ENCODE measurements around the gene CFHR1.

Gene CFHR1

DNA sequence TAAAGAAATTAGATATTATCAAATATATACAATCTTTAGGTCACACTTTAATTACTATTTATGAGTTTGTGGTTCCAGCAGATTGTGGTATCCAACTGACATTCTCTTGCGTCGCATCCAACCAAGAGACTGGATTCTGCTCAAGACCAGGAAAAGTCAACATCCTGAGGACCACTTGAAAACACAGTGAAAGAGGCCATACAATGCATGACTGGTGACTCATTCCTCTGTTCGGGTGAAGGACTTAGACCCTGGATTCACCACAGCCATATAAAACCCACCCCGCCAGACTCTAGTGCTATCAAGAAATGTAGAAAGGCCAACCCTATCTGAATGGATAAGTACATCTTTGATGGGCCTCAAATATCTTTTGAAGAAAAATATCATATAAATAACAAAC, 53.9 kb downstream of the CFHR1 start:
- no peak overlapping the region for H3K4me3 ChIP-seq (ENCODE audit: low read length)
- H3K79me2 ChIP-seq (ENCODE audit: low read length), result no peaks in the 10 kb centered on the region
- H3K36me3 ChIP-seq (replicated peaks; ENCODE audit: low read depth, low read length), result no peaks in the 10 kb centered on the region
- H4K20me1 ChIP-seq (ENCODE audit: insufficient read depth, low read length), result no peaks in the 10 kb centered on the region
- no peaks in the 10 kb centered on the region for H3K9me3 ChIP-seq (ENCODE audit: insufficient read depth, low read length)
- TF ChIP-seq, protein P1, sequence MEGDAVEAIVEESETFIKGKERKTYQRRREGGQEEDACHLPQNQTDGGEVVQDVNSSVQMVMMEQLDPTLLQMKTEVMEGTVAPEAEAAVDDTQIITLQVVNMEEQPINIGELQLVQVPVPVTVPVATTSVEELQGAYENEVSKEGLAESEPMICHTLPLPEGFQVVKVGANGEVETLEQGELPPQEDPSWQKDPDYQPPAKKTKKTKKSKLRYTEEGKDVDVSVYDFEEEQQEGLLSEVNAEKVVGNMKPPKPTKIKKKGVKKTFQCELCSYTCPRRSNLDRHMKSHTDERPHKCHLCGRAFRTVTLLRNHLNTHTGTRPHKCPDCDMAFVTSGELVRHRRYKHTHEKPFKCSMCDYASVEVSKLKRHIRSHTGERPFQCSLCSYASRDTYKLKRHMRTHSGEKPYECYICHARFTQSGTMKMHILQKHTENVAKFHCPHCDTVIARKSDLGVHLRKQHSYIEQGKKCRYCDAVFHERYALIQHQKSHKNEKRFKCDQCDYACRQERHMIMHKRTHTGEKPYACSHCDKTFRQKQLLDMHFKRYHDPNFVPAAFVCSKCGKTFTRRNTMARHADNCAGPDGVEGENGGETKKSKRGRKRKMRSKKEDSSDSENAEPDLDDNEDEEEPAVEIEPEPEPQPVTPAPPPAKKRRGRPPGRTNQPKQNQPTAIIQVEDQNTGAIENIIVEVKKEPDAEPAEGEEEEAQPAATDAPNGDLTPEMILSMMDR (IDR thresholded peaks at IDR 0.05; ENCODE audit: low read depth, low read length), result no peak
- TF ChIP-seq EZH2phosphoT487 (IDR thresholded peaks at IDR 0.05; ENCODE audit: low read depth), result no peak
- H3K4me1 ChIP-seq (ENCODE audit: low read length), result no peaks in the 10 kb centered on the region
- H3K27me3 ChIP-seq (ENCODE audit: low read depth, low read length), result no peaks in the 10 kb centered on the region
- no peak overlapping the region for H2AFZ ChIP-seq (ENCODE audit: low read depth, low read length)
- H3K27ac ChIP-seq (ENCODE audit: low read length), result no peak overlapping the region
- no peak overlapping the region for H3K4me2 ChIP-seq (ENCODE audit: low read length)
- H3K9ac ChIP-seq (ENCODE audit: low read length), result no peak overlapping the region

DNA sequence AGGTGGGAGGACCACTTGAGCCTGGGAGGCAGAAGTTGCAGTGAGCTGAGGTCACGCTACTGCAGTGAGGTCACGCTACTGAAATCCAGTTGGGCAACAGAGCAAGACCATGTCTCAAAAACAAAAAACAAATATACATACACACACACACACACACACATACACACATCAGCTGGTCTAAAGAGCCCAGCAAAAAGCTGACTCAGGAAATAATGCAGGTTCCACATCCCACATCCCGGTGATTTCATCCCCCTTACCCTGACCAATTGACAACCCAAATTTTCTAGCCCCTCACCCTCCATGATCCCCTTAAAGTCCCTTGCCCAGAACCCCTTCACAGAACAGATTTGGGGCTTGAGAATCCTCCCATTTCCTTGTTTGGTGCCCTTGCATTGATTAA, 56.4 kb downstream of the CFHR1 start:
- no peaks in the 10 kb centered on the region for H3K79me2 ChIP-seq (ENCODE audit: low read length)
- H3K9ac ChIP-seq (ENCODE audit: low read length), result no peak overlapping the region
- no peak overlapping the region for H3K4me2 ChIP-seq (ENCODE audit: low read length)
- no peaks in the 10 kb centered on the region for H3K4me1 ChIP-seq (ENCODE audit: low read length)
- no peaks in the 10 kb centered on the region for H3K36me3 ChIP-seq (replicated peaks; ENCODE audit: low read depth, low read length)
- no peak overlapping the region for H3K4me3 ChIP-seq (ENCODE audit: low read length)
- H3K9me3 ChIP-seq (ENCODE audit: insufficient read depth, low read length), result no peaks in the 10 kb centered on the region
- H2AFZ ChIP-seq (ENCODE audit: low read depth, low read length), result no peak overlapping the region
- H4K20me1 ChIP-seq (ENCODE audit: insufficient read depth, low read length), result no peaks in the 10 kb centered on the region
- no peaks in the 10 kb centered on the region for H3K27me3 ChIP-seq (ENCODE audit: low read depth, low read length)
- TF ChIP-seq, protein P1 (IDR thresholded peaks at IDR 0.05; ENCODE audit: low read depth, low read length), result no peak
- TF ChIP-seq EZH2phosphoT487 (IDR thresholded peaks at IDR 0.05; ENCODE audit: low read depth), result no peak
- no peak overlapping the region for H3K27ac ChIP-seq (ENCODE audit: low read length)

DNA sequence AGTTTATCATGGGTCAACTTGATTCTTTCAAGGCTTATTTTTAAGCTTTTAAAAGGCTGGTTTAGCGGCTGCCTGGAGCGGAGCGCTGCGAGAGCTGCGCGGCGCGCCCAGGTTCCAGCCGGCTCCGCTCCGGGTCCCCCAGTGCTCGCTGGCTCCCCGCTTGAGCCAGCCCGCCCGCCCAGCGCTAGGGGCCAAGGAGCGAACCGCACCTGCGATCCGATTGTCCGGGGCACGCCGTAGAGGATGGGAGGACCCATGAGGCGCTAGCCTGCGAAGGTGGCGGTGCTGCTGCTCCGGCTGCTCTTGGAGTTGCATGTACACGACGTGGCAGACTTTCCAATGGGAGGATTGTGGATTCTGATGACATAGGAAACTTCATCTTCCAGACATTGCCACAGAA, 58.4 kb downstream of the CFHR1 start:
- H3K9ac ChIP-seq (ENCODE audit: low read length), result no peak overlapping the region
- no peaks in the 10 kb centered on the region for H3K36me3 ChIP-seq (replicated peaks; ENCODE audit: low read depth, low read length)
- no peaks in the 10 kb centered on the region for H4K20me1 ChIP-seq (ENCODE audit: insufficient read depth, low read length)
- H3K27ac ChIP-seq (ENCODE audit: low read length), result no peak overlapping the region
- TF ChIP-seq, protein P1 (IDR thresholded peaks at IDR 0.05; ENCODE audit: low read depth, low read length), result no peak
- no peak for TF ChIP-seq EZH2phosphoT487 (IDR thresholded peaks at IDR 0.05; ENCODE audit: low read depth)
- H3K79me2 ChIP-seq (ENCODE audit: low read length), result no peaks in the 10 kb centered on the region
- no peaks in the 10 kb centered on the region for H3K4me1 ChIP-seq (ENCODE audit: low read length)
- no peaks in the 10 kb centered on the region for H3K9me3 ChIP-seq (ENCODE audit: insufficient read depth, low read length)
- no peak overlapping the region for H3K4me3 ChIP-seq (ENCODE audit: low read length)
- no peak overlapping the region for H2AFZ ChIP-seq (ENCODE audit: low read depth, low read length)
- H3K4me2 ChIP-seq (ENCODE audit: low read length), result no peak overlapping the region
- no peaks in the 10 kb centered on the region for H3K27me3 ChIP-seq (ENCODE audit: low read depth, low read length)
